D721Med (cell line): Measurements from ENCODE around the gene AGAP1.

Experiments used
- DNase-seq: peaks from one replicate; pipeline ENCODE4 v3.0.0; 2011; ENCODE audit warnings: low spot score; ENCODE audit not compliant: insufficient read length
- FAIRE-seq: peaks from 2 replicates; lab custom pipeline; 2011; peaks lifted over from hg19 to GRCh38; lab: Jason Lieb, UNC
- TF ChIP-seq, protein P1 (sequence below): IDR thresholded peaks from 2 replicates; pipeline ENCODE4 v1.5.1; 2012; ENCODE audit warnings: mild to moderate bottlenecking, control low read depth; ENCODE audit not compliant: insufficient read depth; ENCODE audit errors: missing control alignments

The AGAP1 gene

DNA sequence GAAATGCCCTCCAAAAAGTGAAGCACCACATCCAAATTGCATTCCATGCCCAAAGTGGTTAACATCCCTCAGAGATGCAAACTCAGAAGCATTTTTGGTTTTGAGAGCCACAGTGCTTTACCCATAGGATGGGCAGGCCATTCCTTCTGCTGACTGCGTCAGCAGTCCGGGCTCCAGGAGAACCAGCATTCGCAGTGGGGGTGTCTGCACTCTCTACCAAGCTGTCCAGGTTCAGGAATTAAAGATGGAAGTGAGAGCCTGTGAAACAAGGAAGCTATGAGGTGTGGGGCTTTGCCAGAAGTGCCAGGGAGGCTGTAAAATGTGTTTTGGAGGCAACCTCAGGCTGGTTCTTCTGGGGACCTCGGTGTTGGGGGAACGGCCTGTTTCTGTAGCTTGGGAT is 205.7 kb downstream of the AGAP1 start:
- TF ChIP-seq, protein P1, sequence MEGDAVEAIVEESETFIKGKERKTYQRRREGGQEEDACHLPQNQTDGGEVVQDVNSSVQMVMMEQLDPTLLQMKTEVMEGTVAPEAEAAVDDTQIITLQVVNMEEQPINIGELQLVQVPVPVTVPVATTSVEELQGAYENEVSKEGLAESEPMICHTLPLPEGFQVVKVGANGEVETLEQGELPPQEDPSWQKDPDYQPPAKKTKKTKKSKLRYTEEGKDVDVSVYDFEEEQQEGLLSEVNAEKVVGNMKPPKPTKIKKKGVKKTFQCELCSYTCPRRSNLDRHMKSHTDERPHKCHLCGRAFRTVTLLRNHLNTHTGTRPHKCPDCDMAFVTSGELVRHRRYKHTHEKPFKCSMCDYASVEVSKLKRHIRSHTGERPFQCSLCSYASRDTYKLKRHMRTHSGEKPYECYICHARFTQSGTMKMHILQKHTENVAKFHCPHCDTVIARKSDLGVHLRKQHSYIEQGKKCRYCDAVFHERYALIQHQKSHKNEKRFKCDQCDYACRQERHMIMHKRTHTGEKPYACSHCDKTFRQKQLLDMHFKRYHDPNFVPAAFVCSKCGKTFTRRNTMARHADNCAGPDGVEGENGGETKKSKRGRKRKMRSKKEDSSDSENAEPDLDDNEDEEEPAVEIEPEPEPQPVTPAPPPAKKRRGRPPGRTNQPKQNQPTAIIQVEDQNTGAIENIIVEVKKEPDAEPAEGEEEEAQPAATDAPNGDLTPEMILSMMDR: no peak
- no peak for DNase-seq
- no peak for FAIRE-seq

DNA sequence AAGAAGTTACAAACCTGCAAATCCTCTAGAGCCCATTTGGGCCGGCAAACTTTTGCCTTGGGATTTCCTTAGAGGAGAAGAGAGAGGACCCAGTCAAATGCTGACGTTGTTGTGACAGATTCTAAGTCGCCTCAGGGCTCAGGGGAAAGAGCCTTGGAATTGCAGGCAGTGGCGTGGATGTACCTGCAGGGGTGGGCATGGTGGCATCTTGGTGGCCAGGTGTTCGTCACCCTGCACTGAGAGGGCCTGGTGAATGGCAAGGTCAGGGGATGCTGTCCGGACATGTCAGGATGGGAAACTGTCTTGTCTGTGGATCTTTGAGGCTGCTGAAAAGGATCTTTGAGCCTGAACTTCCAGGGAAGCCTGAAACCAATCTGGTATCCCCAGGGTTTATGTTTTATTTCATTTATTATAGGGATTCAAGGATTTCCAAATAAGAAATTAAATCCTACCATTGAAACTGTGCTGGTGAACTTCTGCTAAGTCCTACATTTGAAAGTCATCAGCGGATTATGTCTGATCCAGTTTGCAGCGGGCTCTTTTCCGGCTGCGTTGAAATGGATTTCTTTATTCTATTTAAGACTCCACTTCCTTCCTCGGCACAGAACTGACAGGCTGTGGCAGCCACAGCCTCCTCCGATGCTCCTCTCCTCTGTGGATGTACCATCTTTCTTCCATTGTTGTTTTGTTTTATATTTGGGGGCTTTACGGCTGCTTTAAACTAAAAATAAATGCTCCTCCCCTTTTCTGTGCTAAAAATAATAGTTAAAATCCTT is 207.6 kb downstream of the AGAP1 start:
- TF ChIP-seq, protein P1: no peak
- FAIRE-seq: no peak

DNA sequence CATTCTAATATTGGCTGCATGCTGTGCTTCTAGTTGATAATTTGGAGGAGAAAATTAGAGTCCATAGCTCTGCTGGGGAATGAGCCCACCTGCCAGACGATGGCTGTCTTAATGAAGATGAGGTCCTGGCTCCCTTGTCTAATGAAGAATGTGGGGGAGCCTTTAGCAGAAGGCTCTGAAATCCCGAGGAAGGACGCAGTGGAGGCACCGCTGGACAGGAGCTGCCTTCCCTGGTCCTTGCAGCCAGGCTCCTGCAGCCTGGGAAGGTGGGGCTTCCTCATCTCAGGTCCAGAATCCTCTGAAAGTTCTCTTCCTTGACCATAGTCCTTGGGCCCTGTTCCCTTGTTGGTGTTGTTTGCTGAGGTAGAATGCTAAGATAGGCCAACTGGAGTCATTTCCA is 208.3 kb downstream of the AGAP1 start:
- no peak for FAIRE-seq
- TF ChIP-seq, protein P1: no peak
- DNase-seq: no peak

More for the DNA sequence above, 207.6 kb downstream of the AGAP1 start:
- DNase-seq: no peak

DNA sequence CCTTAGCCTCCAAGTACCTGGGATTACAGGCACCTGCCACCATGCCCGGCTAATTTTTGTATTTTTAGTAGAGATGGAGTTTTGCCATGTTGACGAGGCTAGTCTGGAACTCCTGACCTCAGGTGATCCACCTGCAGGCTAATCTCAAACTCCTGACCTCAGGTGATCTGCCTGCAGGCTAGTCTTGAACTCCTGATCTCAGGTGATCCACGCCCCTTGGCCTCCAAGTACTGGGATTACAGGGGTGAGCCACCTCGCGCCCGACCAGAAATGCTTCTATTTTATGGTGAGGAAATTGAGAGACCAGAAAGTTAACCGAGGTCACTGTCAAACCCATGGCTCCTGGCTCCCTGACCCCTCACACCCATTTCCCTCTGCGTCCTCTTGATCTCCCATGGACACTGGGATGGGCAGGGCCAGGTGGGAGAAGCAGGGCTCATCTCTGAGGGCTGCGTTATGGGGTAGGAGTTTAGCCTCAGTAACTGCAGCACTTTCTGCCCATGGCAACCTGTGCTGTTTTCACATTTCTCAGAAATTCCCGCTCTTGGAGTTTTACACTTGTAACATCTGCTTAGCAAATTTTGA is 210.0 kb downstream of the AGAP1 start:
- TF ChIP-seq, protein P1: no peak
- no peak for FAIRE-seq
- no peak for DNase-seq

DNA sequence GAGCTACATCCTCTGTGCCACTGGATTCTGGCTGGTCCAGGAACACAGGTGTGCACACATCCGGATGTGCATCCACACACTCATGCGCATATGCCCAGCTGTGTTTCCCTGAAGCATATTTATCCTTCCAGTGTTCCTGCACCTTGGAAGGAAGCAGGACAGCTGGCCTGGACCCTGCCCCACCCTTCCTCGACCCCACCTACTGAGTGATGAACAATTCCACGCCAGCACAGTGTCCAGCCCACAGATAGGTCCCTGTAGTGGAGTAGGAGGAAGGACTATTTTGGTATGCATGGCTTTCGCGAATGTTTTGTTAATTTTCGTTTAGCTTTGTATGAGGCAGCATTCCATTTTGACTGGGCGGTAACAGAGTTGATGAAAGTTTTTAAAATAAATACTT is 211.5 kb downstream of the AGAP1 start:
- no peak for DNase-seq
- TF ChIP-seq, protein P1: no peak
- FAIRE-seq: no peak

DNA sequence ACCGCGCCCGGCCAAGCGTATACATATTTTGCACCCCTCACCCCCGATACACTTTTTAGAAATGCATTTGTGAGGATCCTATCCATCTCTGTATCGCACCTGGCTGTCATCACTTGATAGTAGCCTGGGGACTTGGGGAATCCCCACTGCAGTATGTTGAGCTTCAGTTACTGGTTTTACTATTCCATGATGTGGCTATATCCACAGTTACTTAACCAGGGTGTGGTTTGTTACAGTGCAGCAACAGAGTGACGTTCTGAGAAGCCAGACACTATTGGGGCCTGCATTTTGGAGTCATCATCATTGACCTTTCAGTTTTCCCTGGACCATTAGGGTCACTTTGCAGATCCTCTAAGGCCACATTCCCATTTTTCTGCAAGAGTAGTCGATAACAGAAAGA is 212.7 kb downstream of the AGAP1 start:
- DNase-seq (no peak), FAIRE-seq (no peak)
- TF ChIP-seq, protein P1: no peak

DNA sequence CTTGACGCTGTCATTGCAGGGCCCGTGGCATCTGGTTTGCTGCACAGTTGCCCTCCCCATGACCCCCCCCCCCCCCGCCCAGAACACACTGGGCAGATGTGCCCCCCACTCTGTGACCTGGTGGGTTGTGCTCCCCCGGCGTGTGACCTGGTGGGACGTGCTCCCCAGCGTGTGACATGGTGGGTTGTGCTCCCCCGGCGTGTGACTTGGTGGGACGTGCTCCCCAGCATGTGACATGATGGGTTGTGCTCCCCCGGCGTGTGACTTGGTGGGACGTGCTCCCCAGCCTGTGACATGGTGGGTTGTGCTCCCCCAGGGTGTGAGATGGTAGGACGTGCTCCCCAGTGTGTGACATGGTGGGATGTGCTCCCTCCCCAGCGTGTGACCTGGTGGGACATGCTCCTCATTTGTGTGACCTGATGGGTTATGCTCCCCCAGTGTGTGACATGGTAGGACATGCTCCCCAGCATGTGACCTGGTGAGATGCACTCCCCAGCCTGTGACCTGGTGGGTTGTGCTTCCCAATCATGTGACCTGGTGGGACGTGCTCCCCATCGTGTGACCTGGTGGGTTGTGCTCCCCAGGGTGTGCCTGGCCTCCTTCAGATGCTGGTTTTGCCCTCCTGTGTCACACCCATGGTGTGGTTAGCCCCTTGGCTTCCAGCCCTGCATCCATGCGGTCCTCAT is 213.7 kb downstream of the AGAP1 start:
- FAIRE-seq: no peak
- no peak for DNase-seq
- TF ChIP-seq, protein P1: no peak
